Cardiac fibroblast (primary cell): Measurements from ENCODE around the gene RTN4IP1.
A peak's percentile ranks its signal among the peaks of the same experiment; 100 is the strongest.
"Not testable (repeated sequence)": the region's sequence is repeated elsewhere in the genome, so short reads cannot be mapped to it uniquely, and the experiment has no call there.

Source experiments
- DNase-seq, 2 donors: peaks; one replicate each; pipeline versions ENCODE4 v3.0.0 to v3.0.0-alpha.2; 2010; ENCODE audit warnings: low read depth in 2 of 2
- H3K4me3 ChIP-seq, 2 donors: replicated peaks in 1 of 2; 1 replicate in 1 of 2; 2 replicates in 1 of 2; pipeline ENCODE4 v1.5.1; 2011; ENCODE audit warnings: low read depth in 2 of 2, low read length in 2 of 2, mild to moderate bottlenecking in 2 of 2, moderate library complexity in 1 of 2
- TF ChIP-seq, protein P1 (sequence below): IDR thresholded peaks from one replicate; pipeline ENCODE4 v1.5.1; 2011; ENCODE audit warnings: low read depth, mild to moderate bottlenecking, low read length, inconsistent platforms

Gene RTN4IP1

DNA sequence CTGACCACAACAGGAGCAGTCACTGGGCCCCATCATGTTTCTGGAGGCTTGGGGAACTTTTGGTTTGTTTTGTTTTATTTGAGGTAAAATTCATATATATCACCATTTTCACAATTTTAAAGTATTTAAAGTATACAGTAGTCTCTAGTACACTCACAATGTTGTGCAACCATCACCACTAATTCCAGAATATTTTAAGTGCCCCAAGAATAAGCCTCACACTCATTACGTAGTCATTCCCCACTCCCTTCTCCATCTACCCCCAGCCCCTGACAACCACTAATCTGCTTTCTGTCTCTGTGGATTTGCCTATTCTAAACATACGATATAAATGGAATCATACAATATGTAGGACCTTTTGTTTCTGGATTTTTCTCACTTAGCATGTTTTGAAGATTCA is 29.0 kb downstream of the RTN4IP1 start:
- DNase-seq: no peak
- TF ChIP-seq, protein P1, sequence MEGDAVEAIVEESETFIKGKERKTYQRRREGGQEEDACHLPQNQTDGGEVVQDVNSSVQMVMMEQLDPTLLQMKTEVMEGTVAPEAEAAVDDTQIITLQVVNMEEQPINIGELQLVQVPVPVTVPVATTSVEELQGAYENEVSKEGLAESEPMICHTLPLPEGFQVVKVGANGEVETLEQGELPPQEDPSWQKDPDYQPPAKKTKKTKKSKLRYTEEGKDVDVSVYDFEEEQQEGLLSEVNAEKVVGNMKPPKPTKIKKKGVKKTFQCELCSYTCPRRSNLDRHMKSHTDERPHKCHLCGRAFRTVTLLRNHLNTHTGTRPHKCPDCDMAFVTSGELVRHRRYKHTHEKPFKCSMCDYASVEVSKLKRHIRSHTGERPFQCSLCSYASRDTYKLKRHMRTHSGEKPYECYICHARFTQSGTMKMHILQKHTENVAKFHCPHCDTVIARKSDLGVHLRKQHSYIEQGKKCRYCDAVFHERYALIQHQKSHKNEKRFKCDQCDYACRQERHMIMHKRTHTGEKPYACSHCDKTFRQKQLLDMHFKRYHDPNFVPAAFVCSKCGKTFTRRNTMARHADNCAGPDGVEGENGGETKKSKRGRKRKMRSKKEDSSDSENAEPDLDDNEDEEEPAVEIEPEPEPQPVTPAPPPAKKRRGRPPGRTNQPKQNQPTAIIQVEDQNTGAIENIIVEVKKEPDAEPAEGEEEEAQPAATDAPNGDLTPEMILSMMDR: no peak
- H3K4me3 ChIP-seq: no peak overlapping the region

DNA sequence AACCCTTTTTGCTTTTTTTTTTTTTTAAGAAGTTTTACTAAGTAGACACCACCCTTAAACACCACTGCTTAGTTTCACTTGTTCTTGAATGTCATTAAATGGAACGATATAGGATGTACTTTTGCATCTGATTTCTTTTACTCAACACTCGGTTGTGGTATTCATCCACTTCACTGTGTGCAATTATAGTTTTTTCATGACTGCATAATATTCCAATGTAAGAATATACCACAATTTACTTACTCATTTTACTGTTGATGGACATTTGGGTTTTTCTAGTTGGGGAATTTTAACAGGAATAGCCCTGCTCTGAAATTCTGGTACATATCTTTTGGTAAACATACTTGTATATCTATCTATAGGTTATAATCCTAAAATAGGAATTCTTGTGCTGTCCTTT is 29.9 kb downstream of the RTN4IP1 start:
- TF ChIP-seq, protein P1: no peak
- no peak overlapping the region for H3K4me3 ChIP-seq
- DNase-seq: no peak

DNA sequence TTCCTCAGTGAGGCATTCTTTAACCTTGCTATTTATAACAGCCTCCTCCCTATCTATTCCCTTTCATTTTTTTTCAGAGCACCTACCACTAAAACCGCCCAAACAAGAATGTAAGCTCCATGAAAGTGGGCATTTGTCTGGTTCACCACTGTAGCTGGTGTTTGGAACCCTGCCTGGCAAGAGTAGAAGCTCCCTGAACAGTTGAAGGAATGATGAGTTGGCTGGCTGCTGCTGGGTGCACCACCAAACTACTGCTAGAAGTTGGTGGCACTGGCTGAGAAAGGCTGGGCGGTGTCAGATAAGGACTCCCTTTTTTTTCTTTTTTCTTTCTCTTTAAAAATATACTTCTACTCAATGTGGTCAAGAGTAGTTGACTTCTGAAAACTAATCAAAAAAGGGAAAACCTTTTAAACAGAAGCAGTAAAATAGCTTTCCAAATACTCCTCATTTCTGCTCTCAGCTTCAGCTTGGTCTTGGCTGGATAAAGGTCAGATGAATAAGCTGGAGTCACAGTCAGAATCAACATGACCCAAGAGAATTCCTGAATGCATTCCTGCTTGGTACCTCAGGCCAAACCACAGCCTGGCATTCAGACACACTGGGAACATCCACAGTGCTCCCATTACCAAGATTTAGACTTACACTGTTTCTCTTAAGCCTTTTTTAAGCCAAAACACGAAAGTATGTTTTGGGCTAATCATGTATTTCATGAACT is 38.0 kb downstream of the RTN4IP1 start:
- TF ChIP-seq, protein P1: no peak
- DNase-seq: peak; percentile 77 to 81
- no peak overlapping the region for H3K4me3 ChIP-seq

DNA sequence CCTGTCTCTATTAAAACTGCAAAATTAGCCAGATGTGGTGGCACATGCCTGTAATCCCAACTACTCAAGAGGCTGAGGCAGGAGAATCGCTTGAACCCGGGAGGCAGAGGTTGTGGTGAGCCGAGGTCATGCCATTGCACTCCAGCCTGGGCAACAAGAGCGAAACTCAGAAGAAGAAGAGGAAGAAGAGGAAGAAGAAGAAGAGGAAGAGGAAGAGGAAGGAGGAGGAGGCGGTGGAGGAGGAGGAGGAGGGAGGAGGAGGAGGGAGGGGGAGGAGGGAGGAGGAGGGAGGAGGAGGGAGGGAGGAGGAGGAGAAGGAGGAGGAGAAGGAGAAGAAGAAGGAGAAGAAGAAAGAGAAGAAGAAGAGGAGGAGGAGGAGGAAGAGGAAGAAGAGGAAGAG is 40.4 kb downstream of the RTN4IP1 start:
- not testable (repeated sequence) for DNase-seq, H3K4me3 ChIP-seq

DNA sequence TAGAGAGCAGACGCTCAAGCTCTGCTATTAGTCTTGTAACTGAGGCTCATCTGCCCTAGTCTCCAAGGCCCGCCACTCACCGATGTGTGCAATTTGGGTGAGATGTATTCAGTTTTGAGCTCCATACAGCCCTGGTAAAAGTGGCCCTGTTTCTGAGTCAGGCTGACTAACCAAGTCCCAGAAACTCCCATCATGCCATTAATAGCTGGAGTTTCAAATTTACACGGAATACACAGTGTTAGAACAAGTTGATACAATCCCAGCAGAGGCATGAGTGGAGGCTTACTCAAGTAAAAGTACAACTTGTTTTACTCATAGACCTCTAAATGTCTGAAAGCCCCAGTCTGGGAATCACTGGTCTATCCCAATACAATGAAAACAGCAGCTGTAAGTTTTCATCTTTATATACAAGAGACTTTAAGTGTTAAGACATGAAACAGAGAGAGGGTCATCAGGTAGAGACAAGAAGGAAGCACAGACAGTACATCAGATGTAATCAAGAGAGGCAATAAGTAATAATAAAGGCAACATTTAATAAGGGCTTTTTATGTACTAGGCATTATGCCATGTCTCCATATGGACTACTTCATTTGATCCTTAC is 42.4 kb downstream of the RTN4IP1 start:
- no peak overlapping the region for H3K4me3 ChIP-seq
- peak in 1 of 2 donors; percentile 15 for DNase-seq
- TF ChIP-seq, protein P1: no peak

DNA sequence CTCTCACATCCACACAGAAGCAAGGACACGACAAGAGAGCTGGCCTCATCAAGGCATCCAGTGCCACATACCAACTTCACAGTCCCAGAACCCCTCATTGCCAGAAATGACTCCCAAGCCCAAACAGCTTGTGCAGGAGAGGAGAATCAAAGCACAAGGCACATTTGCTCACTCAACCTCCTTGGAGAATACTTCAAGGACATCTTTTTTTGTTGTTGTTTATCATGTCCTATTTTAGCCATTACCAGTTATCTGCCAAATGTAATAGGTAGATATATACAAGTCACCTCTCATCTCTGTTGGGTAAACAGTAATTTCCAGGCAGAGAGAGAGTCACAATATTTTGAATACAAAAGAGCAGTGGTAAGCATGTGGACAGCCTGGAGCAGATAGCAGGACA is 47.8 kb downstream of the RTN4IP1 start:
- no peak for DNase-seq
- TF ChIP-seq, protein P1: no peak
- H3K4me3 ChIP-seq: no peak overlapping the region

DNA sequence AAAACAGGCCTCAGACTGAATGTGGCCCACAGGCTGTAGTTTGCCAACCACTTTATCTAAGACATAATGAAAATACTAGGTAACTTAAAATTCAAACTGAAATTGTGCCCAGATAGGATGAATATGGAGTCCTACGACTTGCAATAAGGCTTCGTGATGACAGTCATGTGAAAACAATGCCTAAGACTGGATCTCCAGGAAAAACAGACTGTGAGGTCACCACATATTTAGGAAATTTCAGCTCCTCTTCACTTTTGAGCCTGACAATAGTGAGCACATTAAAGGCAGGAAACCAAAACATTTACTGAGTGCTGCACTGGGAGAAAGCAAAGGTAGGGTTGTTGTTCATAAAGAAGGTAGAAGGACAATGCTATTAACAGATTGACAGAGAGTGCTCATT is 50.0 kb downstream of the RTN4IP1 start:
- H3K4me3 ChIP-seq: no peak overlapping the region

More for the DNA sequence above, 50.0 kb downstream of the RTN4IP1 start:
- TF ChIP-seq, protein P1: no peak
- peak in 1 of 2 donors; percentile 43 for DNase-seq
